GM19468 (cell line): ENCODE measurements around the gene RTCA.
"Not testable (repeated sequence)": the region's sequence is repeated elsewhere in the genome, so short reads cannot be mapped to it uniquely, and the experiment has no call there.

Source experiments
- ATAC-seq: cut with Tn5 transposase; IDR thresholded peaks from one replicate; pipeline ENCODE4 v1.9.1; 2021; ENCODE audit warnings: mild to moderate bottlenecking, moderate library complexity, moderate number of reproducible peaks; ENCODE audit not compliant: unreplicated experiment; ENCODE audit errors: extremely low read depth

The RTCA gene

DNA sequence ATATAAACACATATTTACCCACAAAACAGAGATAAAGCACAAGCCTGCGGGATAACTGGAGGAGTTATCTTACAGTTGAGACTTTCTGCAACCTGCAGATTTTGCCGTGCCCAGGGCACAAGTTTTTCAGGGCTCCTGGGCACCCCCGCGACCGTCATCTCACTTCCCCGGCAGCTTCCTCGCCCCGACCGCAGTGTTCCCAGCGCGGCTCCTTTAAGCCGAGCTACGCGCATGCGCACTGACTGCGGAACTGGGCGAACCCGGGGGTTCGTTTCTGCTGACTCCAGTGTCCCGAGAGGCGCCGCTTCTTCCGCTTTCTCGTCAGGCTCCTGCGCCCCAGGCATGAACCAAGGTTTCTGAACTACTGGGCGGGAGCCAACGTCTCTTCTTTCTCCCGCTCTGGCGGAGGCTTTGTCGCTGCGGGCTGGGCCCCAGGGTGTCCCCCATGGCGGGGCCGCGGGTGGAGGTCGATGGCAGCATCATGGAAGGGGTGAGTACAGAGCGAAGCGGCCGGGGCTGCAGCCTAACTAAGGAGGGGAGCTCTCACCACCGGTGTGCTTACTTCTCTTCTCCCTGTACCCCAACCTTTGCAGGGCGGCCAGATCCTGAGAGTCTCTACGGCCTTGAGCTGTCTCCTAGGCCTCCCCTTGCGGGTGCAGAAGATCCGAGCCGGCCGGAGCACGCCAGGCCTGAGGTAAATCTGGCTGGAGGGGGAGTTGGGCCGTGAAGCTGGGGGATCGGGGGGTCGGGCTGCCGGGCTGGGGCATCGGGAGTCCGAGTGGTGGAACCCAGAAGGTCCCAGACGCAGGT is at the start of gene RTCA:
TSS of gene RTCA (plus strand) at position 286 of the 810 bp plus-strand sequence. CDS start at position 446, 160 bp downstream.
- ATAC-seq, result peak; percentile 99

DNA sequence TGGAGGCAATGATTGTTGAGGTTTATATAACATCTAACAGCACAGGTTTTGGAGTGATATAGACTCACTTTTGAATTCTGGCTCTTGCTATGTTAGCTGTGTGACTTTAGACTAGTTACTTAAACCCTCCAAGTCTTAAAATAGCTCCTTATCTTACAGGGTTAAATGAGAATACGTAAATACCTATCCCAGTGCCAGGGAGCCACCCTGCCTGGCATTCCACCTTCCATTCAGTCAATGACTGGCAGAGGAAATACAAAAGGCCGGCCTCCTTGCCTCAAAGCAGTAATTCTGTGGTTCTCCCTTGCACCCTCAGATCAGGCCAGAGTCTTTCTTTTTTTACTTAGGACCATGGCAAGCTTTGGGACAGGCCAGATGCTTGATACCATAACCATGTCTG is 48.2 kb upstream of the RTCA start:
- ATAC-seq, result no peak

- ATAC-seq, result no peak
These were observed 46.6 kb upstream of the RTCA start for GRCh38 chr1:100219457-100219856.

GRCh38 chr1:100219883-100220282 is 46.1 kb upstream of the RTCA start:
- no peak for ATAC-seq

DNA sequence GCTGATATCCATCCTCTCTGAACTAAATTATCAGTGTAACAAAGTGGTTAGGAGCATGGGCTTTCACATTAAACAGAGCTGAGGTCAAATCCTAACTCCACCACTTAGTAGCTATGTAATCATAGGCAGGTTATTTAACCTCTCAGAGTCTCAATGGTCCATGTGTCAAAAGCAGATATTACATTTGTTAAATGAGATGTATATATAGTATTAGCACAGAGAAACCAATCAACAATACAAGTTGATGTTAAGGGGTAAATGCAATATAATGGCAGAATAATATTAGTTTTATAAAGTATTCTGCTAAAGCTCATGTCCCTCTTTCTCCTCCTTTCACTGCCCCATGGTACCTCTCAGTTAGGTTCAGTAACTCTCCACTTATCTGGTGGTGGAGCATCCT is 43.6 kb upstream of the RTCA start:
- no peak for ATAC-seq

DNA sequence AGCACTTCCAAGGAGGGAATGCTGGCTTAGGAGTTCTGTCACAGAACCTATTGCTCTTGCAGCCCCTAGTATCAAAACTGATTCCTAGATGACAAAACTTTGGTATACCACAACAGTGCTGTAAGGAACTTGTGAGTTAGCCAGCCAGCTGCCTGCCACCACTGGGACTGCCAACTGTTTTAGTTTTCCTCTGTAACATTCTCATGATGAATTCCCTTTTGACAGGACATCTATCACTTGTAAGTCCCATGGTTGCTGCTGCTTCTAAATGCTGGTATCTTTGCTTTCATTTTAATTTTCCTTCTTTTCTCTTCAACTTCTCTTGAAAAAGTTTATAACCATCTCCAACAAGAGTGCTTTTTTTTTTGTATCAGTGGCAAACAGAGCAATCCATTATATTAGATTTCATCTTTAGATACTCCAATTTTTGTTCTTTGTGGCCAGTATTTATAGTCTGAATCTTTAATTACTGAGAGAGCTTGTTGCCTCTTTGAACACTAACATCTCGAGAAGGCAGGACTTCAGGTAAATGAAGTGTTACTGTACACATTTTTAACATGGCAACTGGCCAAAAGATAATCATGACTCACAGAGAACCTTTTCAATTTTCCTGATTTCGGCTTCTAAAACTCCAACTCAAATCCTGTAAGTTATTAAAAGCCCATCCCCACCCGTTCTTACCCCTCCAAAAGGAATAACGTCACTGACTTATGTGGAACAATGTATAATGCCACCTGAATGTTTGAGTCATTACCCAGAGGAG is 36.2 kb upstream of the RTCA start:
- ATAC-seq, result no peak

DNA sequence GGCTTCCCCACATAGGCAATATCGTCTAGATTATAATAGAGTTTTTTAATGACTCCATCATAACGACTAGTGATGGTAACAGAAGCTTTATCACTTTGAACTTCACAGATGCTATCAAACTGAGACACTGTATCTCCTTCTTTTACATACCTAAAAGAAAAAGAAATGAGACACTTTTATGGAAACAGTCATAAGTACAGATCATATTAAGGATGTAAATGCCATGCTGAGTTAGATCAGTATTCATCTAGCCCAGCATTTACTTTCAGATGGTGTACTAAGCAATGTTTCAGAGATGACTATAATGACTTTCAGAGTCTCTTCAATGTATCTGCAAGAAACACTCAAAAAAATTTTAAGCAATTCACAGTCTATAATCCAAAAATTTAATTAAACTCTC is 35.3 kb upstream of the RTCA start:
- ATAC-seq, result no peak

DNA sequence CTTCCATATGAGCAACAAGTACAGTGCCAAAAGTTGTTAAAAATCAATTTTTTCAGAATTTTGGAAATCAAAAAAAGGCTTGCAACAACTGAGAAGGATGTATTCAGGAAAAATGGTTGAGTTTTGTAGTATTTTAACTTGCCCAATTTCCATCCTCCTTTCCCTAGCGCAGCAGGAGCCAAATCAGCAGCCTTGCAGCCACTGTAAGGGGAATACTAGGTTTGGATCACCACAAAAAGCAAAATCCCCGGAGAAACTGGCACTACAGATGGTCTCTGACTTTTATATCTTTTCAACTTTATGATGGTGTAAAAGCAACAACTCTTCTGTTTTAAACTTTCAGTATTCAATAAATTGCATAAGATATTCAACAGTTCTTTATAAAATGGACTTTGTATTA is 34.3 kb upstream of the RTCA start:
- no peak for ATAC-seq

DNA sequence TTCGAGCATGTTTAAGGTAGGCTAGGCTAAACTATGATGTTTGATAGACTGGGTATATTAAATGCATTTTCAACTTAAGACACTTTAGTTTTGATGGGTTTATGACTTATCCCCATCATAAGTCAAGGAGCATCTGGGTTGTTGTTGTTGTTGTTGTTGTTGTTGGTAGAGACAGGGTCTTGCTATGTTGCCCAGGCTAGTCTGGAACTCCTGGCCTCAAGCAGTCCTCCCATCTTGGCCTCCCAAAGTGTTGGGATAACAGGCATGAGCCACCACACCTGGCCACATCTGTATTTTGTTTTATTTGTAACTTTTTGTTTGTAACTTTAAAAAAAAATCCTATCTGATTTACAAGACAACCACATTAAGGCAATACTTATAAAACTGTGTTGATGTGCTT is 33.9 kb upstream of the RTCA start:
- no peak for ATAC-seq

GRCh38 chr1:100233566-100233965 is 32.5 kb upstream of the RTCA start:
- ATAC-seq, result not testable (repeated sequence)

GRCh38 chr1:100234432-100234831 is 31.6 kb upstream of the RTCA start:
- ATAC-seq, result no peak

- ATAC-seq, result no peak
These were observed 28.9 kb upstream of the RTCA start for GRCh38 chr1:100237091-100237490.

- ATAC-seq, result no peak
These were observed 26.1 kb upstream of the RTCA start for GRCh38 chr1:100239961-100240360.

DNA sequence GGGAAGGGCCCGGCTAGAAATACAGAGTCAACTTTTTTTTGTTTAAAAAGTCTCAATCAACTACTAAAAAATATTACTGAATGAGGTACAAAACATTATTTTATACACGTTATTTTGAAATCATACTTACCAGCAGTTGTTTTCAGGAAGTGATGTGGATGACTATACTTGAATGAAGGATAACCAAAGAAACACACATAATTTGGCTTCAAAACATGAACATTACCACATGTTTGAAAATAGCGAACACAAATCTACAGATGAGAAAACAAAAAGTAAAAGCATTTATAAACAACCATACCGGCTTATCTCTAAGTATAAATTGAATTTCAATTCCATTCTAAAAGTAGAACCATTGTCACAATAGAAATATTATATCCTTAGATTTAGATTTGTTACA is 25.4 kb upstream of the RTCA start:
- ATAC-seq, result no peak

- ATAC-seq, result no peak
These were observed 19.3 kb upstream of the RTCA start for GRCh38 chr1:100246738-100247137.

- ATAC-seq, result no peak
These were observed 16.9 kb upstream of the RTCA start for GRCh38 chr1:100249155-100249536.

- ATAC-seq, result peak; percentile 100
These were observed 16.3 kb upstream of the RTCA start, which contains the start of gene DBT for GRCh38 chr1:100249537-100250257. TSS of gene DBT (minus strand) at chr1:100249834. CDS start at chr1:100249820, 14 bp downstream.

GRCh38 chr1:100250264-100250663 is 15.8 kb upstream of the RTCA start:
- no peak for ATAC-seq

DNA sequence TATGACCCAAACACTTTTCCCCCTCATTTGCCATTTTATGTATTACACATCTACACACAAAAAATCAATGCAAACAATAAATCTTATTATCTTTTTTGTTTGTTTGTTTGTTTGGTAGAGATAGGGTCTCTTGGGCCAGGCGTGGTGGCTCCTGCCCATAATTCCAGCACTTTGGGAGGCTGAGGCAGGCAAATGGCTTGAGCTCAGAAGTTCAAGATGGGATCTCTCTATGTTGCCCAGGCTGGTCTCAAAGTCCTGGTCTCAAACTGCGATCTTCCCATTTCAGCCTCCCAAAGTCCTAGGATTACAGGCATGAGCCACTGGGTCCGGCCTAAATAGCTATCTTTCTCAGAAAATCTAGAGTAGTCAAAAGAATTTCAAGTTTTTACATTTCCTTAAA is 15.2 kb upstream of the RTCA start:
- no peak for ATAC-seq

DNA sequence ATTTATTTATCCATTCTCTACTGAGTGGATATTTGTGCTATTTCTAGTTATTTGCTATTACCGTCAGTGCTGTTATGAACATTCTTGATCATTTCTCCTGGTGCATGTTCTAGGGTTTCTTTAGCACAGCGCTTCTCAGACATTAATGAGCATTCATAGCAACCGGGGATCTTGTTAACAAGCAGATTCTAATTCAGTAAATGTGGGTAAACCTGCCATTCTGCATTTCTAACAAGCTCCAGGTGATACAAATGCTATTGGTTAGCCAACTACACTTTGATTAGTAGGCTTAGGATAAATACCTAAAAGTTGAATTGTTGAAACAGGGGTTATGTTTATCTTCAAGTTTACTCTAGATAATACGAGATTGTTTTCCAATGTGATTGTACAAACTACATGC is 13.1 kb upstream of the RTCA start:
- ATAC-seq, result no peak

GRCh38 chr1:100253552-100253951 is 12.5 kb upstream of the RTCA start:
- no peak for ATAC-seq
